Fibroblast of pulmonary artery (primary cell): ENCODE measurements around the gene NCL.
"Not testable (repeated sequence)": the region's sequence is repeated elsewhere in the genome, so short reads cannot be mapped to it uniquely, and the experiment has no call there.

Experiments used
- DNase-seq: peaks from one replicate; pipeline ENCODE4 v3.0.0-alpha.2; 2010; ENCODE audit warnings: low read depth
- H3K4me3 ChIP-seq: replicated peaks from 2 replicates; pipeline ENCODE4 v1.5.1; 2011; ENCODE audit warnings: low read depth, mild to moderate bottlenecking, control low read depth, low read length, moderate library complexity
- TF ChIP-seq, protein P1 (sequence below): IDR thresholded peaks from 2 replicates; pipeline ENCODE4 v1.5.1; 2011; ENCODE audit warnings: mild to moderate bottlenecking, control low read depth, low read length, inconsistent platforms; ENCODE audit errors: missing control alignments

The NCL gene

DNA sequence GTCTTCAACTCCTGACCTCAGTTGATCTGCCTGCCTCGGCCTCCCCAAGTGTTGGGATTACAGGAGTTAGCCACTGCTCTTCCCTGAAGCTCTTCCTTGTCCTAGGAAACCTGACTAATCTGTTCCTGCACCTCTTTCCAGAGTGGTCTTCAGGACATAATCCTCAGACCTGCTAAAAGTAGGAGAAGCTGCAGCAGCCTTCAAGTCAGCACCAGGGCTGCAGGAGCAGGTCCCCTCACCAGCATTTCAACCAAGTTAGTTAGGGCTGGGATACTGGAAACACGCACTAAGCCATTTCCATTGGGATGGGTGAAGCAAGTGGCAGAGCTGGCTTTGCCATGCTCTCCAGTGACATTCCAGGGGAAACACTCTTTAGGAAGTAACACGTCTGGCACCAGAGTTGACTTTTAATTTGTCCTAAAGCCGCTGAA, 9.9 kb downstream of the NCL start:
- no peak for DNase-seq
- TF ChIP-seq, protein P1, sequence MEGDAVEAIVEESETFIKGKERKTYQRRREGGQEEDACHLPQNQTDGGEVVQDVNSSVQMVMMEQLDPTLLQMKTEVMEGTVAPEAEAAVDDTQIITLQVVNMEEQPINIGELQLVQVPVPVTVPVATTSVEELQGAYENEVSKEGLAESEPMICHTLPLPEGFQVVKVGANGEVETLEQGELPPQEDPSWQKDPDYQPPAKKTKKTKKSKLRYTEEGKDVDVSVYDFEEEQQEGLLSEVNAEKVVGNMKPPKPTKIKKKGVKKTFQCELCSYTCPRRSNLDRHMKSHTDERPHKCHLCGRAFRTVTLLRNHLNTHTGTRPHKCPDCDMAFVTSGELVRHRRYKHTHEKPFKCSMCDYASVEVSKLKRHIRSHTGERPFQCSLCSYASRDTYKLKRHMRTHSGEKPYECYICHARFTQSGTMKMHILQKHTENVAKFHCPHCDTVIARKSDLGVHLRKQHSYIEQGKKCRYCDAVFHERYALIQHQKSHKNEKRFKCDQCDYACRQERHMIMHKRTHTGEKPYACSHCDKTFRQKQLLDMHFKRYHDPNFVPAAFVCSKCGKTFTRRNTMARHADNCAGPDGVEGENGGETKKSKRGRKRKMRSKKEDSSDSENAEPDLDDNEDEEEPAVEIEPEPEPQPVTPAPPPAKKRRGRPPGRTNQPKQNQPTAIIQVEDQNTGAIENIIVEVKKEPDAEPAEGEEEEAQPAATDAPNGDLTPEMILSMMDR, result no peak
- H3K4me3 ChIP-seq, result no peak overlapping the region

DNA sequence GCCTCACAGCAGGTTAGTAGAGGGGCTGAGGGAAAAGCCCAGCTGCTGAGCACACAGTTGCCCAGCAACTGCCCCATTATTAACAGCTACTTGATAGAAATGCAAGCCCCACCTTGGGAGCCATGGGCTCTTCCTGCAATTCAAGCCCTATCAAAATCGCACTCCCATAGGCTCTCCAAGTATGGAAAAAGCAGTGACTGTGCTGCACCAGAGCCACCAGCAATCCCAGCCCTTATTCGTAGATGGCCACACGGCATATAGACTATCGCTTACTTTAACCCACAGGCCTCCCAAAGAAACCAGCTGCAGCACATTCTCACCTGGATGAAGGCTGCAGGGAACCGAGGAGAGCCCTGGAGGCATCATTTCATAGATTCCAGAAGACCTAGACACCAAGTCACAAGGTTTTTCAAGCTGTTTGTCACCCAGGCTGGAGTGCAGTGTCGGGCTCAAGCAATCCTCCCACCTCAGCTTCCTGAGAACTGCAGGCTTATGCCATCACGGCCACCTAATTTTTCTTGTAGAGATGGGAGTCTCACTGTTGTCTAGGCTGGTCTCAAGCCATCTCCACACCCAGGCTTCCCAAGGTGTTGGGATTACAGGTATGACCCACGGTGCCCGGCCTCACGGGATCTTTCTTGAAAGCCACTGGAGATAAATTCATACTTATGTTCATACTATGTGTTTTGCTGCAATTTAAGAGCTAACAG, 11.3 kb downstream of the NCL start:
- TF ChIP-seq, protein P1, result no peak
- H3K4me3 ChIP-seq, result no peak overlapping the region
- no peak for DNase-seq

DNA sequence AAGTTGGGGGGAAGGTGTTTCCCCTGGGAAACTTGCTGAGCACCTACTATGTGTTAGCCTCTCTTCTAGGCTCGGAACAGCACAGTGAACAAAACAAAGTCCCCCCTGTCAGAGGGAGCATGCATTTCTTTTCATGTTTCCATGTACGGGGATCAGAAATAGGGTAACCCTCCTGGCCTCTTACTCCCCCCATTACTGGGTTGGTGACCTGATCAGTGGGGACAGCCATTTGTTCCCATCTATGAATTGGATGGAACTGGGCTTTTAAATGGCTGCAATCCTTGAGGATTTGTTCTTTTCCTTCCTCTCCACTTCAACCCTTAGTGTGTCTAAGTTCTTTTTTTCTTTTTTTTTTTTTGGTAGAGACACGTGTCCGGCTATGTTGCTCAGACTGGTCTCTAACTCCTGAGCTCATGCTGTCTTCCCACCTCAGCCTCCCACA, 13.7 kb downstream of the NCL start:
- no peak overlapping the region for H3K4me3 ChIP-seq
- TF ChIP-seq, protein P1, result no peak
- no peak for DNase-seq

DNA sequence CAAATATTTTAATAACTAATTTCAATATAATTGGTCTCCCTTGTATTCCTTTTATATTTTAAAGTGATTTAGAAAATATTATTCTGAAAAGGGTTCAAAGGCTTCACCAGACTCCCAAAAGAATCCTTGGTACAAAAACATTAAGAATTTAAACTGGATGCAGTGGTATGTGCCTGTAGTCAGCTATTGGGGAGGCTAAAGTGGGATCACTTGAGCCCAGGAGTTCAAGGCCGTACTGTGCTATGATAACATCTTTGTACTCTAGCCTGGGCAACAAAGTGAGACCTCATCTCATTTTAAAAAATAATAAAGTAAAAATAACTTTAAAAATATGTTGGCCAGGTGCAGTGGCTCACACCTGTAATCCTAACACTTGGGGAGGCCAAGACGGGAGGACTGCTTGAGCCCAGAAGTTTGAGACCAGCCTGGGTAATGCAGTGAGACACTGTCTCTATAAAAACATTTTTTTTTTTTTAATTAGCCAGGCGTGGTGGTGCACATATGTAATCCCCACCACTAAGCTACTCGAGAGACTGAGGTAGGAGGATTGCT, 14.7 kb downstream of the NCL start:
- TF ChIP-seq, protein P1, result no peak
- no peak for DNase-seq
- no peak overlapping the region for H3K4me3 ChIP-seq

DNA sequence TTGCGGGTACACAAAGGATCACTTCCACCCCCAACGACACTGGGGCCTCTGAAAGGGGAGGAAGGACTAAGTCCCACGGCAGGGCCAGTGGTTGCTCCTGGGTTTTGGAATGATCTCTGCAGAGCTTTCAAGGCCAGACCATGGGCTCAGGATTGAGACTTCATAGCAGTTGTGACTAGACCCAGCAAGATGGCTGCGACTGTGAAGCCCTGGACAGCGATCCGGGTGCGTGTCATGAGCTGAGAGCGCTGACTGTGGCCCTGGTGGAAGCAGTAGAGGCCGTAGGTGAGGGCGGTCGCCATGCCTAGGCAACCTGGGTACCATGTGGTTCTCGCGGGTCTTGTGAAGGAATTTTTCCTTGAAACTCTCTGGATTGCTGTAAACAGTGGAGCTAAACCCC, 27.3 kb downstream of the NCL start:
- H3K4me3 ChIP-seq, result no peak overlapping the region
- TF ChIP-seq, protein P1, result no peak
- DNase-seq, result no peak

DNA sequence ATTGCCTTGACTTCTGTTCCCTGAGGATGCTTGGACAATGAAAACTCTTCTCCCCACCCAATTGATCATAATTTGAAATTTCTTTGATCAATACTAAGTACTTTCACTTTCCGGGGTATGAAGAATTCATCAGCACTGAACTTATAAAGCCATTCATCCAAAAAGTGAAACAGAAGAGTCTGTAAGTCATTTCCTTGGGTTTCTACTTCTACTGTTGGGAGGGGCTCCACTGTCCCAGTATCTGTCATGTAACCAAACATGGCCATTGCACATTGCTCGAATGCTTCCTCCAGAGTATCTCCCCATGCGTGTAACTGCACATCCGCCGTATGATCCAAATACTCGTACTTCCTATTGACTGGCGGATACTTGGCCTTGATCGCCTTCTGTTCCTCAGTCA, 30.3 kb downstream of the NCL start:
- no peak for DNase-seq
- no peak overlapping the region for H3K4me3 ChIP-seq
- TF ChIP-seq, protein P1, result no peak

DNA sequence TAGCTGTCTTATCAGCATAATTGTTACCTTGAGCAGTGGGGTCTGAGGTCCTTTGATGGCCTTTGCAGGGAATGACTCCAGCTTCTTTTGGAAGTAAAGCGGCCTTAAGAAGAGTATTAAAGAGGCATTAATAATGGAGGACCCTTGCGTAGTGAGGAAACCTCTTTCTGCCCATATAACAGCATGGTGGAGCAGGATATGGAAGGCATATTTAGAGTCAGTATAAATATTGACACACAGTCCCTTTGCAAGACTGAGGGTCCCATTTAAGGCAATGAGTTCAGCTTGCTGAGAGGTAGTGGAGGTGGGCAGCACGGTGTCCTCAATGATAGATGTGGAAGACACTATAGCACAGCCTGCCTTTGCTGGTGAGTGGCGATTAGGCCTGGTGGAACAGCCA, 32.7 kb downstream of the NCL start:
- H3K4me3 ChIP-seq, result no peak overlapping the region
- TF ChIP-seq, protein P1, result no peak
- DNase-seq, result no peak

DNA sequence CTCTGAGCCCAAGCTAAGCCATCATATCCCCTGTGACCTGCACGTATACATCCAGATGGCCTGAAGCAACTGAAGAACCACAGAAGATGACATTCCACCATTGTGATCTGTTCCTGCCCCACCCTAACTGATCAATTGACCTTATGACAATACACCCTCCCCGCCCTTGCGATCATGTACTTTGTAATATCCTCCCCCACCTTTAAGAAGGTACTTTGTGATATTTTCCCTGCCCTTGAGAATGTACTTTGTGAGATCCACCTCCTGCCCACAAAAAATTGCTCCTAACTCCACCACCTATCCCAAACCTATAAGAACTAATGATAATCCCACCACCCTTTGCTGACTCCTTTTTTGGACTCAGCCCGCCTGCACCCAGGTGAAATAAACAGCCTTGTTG, 33.8 kb downstream of the NCL start:
- DNase-seq, H3K4me3 ChIP-seq: not testable (repeated sequence)
